Hematopoietic multipotent progenitor cell treated with erythropoietin and hydrocortisone succinate and interleukin-3 and kit ligand, for 15 days (in vitro differentiated cells): ENCODE data around the gene SPAG6.
"Not testable (repeated sequence)": the region's sequence is repeated elsewhere in the genome, so short reads cannot be mapped to it uniquely, and the experiment has no call there.

Experiments
- DNase-seq: peaks from one replicate; pipeline ENCODE4 v3.0.0-alpha.2; 2015; ENCODE audit warnings: low spot score

SPAG6 gene

GRCh38 chr10:22345301-22346095, at the start of gene SPAG6:
TSS of gene SPAG6 (plus strand) at chr10:22345496. CDS start at chr10:22345612, 116 bp downstream.
- DNase-seq, result no peak

- DNase-seq, result no peak
These were observed 44.1 kb upstream of the SPAG6 start for GRCh38 chr10:22301193-22301592.

- DNase-seq, result no peak
These were observed 41.8 kb upstream of the SPAG6 start for GRCh38 chr10:22303461-22303860.

- DNase-seq, result no peak
These were observed 39.6 kb upstream of the SPAG6 start for GRCh38 chr10:22305721-22306120.

- no peak for DNase-seq
These were observed 36.9 kb upstream of the SPAG6 start for GRCh38 chr10:22308390-22308789.

- no peak for DNase-seq
These were observed 35.9 kb upstream of the SPAG6 start for GRCh38 chr10:22309180-22310000.

- DNase-seq, result not testable (repeated sequence)
These were observed 35.3 kb upstream of the SPAG6 start for GRCh38 chr10:22310012-22310411.

GRCh38 chr10:22310928-22311327, 34.4 kb upstream of the SPAG6 start:
- no peak for DNase-seq

GRCh38 chr10:22314852-22315251, 30.4 kb upstream of the SPAG6 start:
- peak; percentile 7 for DNase-seq

GRCh38 chr10:22315455-22316285, 29.6 kb upstream of the SPAG6 start:
- DNase-seq, result peak; percentile 23

- peak; percentile 87 for DNase-seq
These were observed 28.8 kb upstream of the SPAG6 start, which contains the start of gene COMMD3 for GRCh38 chr10:22316286-22317075. TSS of gene COMMD3 (plus strand) at chr10:22316388. CDS start at chr10:22316418, 30 bp downstream.

GRCh38 chr10:22317076-22317370, 28.3 kb upstream of the SPAG6 start:
- DNase-seq, result no peak

- peak; percentile 36 for DNase-seq
These were observed 27.3 kb upstream of the SPAG6 start for GRCh38 chr10:22317771-22318565.

GRCh38 chr10:22318772-22319171, 26.5 kb upstream of the SPAG6 start:
- DNase-seq, result no peak

GRCh38 chr10:22319547-22319979, 25.7 kb upstream of the SPAG6 start:
- DNase-seq, result no peak

- DNase-seq, result peak; percentile 32
These were observed 25.2 kb upstream of the SPAG6 start for GRCh38 chr10:22319980-22320558.

GRCh38 chr10:22320591-22321155, 24.6 kb upstream of the SPAG6 start, which contains the start of gene BMI1:
TSS of gene BMI1 (plus strand) at chr10:22321099. CDS start at chr10:22326450, 5,351 bp downstream.
- DNase-seq, result peak; percentile 50

GRCh38 chr10:22321156-22321923, 24.0 kb upstream of the SPAG6 start:
- DNase-seq, result peak; percentile 60
